Activated CD4-positive, alpha-beta T cell treated with anti-CD3 and anti-CD28 coated beads, Interleukin-2, amount 50 U/mL, for 16 hours (primary cell): ENCODE data around the gene CTNND2.

ENCODE experiments used
- DNase-seq: peaks from one replicate; pipeline ENCODE4 v3.0.0-alpha.2; 2020

Gene CTNND2

DNA sequence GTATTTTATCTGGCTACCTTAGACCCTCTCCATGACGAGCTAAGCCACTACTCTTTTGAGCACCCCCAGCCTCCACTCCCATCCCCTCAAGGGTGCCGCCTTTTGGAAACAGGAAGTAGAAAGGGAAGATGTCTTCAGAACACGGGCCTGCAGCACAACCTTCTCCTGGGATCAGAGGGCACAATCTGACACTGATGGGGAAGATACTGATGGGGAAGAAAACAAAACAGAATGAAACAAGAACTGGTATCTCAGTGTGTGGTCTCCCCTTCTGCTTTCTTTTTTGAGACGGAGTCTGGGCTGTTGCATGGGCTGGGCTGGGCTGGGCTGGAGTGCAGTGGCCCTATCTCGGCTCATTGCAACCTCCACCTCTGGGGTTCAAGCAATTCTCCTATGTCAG is 603.5 kb downstream of the CTNND2 start:
- DNase-seq, result no peak

DNA sequence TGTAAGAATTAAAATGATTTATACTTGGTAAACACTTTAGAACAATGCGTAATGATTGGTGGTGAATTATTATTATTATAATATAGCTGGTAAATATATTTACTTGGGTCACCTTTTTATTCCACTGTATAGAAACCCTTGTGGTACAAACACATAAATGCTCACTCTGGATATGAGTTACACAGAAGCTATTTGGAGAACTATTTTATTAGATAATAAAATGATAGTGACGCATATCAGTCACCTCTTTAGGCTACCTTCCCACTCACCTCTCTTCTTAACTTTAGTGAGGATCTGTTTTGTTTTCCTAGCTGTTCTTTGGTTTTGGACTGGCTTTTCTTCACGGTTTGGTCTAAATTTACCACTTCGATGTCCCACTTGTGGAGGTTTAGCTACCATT is 605.4 kb downstream of the CTNND2 start:
- DNase-seq, result no peak

DNA sequence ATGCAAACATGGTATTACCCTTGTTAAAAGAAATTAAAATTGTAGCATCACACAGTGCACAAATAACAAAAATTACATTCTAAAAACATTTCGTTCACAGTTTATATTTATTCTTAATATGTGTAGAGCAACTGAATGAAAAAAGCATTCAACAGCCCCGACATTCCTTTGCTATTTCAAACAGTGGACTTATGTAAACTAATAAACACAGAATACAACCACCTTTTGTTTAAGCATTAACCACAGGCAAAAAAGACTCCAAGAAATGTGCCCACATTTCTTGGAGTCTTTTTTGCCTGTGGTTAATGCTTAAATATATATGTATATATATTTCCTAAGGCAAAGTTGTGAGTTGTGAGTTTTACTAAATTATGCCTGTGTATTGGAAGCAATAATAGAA is 610.7 kb downstream of the CTNND2 start:
- DNase-seq, result no peak

DNA sequence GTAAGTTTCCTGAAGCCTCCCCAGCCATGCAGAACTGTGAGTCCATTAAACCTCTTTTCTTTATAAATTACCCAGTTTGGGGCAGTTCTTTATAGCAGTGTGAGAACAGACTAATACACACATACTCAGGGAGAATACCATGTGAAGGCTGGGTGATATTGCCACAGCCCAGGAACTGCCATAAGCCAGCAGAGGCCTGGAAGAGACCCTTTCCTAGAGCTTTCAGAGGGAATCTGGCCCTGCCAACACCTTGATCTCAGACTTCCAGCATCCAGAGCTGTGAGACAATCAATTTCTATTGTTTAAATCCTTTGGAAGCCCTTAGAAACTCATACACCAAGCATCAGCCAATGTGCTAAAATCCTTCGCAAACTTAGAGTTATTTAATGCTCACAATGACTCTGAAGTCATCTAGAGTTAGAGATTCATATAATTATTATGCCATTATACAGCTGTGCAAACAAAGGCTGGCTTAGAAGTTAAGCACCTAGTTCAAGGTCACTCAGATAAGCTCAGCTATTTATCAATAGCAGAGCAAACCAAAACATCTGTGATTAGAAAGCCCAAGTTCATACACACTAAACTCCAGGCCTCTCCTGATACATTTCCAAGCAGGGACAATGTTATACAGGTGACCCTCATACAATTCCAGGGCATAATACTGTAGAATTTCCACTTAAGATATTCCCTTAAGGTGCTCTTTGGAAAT is 611.4 kb downstream of the CTNND2 start:
- DNase-seq, result no peak

DNA sequence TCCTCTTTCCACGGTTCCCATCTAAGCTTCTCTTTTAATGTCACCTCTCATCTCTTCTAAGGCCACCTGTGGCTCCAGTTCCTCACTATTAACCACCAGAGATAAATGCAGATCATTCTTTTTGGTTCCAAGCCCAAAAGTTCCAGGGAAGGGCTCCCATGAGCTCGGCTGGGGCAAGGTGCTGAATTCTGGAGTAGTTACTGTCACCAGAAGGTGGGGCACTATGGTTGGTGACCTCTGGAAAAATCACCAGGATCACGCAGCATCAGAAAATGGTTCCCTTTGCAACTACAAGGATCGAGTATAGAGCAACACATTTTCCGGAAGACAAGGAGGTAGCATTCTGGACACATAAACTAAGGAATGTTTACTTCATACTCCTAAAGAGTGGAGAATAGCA is 614.5 kb downstream of the CTNND2 start:
- DNase-seq, result no peak

DNA sequence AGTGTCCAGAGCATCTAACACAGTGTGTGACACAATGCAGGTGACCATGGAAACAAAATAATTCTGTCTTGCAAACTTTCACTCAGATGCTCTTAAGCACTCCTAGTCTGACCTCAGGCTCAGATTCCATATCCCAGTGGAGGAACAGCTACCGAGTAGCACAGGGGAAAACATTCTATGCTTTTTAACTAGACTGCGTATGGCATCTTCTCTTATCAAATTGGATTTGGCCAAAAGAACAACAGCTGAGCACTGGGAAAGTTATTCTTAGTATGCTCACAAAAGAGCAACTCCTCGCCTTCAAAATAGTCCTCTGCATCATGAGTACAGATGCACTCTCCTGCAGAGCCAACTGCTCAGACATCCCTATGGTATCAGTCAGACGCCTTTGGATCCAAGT is 615.0 kb downstream of the CTNND2 start:
- no peak for DNase-seq

DNA sequence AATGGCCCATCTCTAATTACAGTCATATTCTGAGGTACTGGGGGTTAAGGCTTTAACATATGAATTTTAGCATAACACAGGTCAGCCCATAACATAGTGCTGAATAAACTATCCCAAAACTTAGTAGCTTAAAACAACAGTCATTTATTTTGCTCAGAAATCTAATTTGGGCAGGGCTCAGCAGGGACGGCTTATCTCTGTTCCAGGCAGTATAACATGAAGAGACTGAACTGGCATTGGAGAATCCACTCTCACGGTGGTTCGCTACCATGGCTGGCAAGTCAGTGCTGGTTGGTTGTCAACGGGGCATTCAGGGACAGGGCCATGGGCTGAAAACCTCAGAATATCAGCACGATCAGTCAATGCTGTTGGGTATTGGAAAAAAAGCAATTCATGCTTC is 622.4 kb downstream of the CTNND2 start:
- no peak for DNase-seq

DNA sequence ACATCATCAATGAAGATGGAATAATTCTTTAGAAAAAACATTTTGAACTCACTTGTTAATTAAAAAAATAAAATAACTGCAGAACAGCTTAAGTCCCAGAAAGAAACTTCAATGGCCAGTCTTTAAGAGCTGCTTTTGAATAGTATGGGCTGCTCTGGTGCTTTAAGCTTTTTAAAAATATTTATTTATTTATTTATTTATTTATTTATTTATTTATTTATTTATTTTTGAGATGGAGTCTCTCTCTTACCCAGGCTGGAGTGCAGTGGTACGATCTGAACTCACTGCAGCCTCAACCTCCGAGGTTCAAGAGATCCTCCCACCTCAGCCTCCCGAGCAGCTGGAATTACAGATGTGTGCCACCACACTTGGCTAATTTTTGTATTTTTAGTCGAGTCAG is 626.9 kb downstream of the CTNND2 start:
- no peak for DNase-seq

DNA sequence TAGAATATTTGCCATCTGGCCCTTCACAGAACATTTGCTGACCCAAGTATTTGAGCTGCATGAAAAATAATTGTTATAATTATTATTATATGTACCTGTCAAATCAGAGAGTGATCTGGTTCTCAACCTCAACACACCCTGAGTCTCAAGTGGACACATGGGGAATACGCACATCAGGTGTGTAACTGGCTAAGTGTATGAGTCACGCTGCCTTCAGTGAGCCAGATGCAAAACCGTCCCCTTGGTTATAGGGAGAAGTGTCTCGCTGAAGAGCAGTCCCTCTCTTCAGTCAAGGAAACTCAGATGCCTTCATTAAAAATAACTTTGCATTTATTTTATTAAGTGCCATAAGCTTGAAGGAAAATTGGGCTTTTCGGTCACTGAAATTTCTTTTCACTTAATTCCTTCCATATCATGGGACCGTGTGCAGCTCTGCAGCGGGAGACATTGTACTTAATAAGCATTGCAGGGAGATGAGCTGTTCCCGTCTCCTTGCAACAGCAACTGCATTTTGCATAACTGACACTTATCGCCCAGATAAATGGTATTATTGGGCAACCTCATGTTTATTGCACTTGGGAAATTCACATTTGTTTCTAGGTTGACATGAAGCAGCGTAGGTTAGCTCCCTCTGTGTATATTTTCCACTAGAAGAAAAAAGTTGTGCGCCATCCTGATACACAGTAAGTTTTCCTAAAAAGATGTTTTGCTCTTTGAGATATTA is 630.9 kb downstream of the CTNND2 start:
- no peak for DNase-seq

DNA sequence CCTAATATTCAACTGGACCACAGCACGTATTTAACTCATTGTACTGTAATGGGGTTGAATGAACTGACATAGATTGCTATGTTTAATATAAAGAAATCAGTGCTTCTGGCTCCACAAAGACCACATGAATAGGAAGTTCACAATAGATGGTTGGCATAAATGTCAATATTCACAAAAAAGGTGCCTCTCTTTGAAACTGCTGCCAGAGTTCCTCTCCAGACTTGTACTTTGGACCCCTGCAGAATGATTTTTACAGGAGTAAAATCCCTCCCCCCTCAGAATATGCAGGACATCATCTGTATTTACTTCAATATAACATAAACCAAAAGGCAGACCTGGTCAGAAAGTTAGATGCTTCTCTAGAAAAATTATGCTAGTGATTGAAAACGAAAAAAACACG is 634.7 kb downstream of the CTNND2 start:
- DNase-seq, result no peak

DNA sequence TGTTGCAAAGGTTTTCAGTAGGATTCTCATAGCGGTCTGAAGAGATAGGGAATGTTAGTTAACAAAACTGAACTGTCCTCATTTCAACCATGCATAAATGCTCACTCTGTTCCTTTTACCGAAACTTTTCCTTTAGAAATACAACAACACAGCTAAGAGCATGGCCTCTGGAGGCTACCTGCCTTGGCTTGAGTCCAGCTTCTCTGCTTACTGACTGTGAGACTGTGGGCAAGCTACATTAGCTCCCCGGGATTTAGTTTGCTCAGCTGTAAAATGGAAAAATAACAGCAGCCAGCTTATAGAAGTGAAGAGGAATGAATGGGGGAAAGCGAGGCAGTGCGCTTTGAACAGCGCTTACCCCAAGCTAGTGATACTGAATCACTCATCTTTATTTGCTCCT is 635.4 kb downstream of the CTNND2 start:
- no peak for DNase-seq

DNA sequence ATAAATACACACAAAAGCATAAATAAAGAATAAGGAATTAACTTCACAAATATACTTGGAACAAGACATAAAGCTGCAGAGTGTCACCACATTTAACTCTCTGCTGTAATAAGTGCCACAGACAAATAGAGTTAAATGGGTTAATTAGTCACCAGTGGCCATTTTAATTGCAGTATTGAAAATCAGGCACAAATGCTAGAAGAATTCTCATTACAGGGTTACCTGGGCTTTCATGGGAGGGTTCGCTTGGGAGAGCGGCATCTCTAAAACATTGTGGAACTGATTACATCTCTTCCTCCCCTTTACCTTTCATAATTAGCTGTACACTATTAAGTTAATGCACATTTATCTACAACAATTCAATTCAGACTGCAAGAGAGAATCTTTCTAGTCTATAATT is 637.9 kb downstream of the CTNND2 start:
- DNase-seq, result no peak

DNA sequence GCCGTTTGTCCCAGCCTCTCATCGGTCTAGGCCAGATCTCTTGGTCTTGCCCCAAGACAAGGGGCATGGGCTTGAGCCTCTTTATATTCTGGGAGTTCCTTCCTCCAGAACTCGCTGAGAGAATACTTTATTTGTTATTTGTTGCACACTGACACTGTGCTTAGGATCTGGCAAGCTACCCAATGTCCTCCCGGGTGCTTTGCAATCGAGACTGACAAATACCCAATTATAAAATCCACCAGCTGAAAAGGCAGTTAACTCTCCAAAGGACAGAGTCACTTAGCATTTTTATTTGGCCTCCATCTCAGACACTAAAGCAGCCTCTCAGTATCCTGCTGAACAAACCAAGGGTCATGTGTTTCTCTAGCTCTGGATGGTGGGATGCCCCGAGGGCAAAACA is 643.0 kb downstream of the CTNND2 start:
- DNase-seq, result no peak

DNA sequence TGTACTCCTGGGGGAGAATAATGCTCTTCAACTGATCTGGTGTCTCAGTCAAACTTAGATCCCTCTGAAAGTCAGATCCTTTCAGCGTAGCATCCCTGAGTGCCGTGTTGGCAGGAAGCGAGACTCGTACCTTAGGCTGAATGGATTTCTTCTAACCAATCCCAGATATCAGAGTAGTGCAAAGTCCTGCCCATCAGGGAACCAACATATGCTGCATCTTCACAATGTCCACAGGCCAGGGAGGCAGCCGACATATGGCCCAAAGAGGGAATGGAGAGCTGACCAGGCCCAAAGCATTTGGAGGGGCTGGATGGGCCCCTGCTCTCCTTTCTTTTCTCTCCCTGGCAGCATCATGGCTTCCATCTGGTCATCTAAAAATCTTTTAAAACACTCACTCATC is 646.2 kb downstream of the CTNND2 start:
- no peak for DNase-seq

DNA sequence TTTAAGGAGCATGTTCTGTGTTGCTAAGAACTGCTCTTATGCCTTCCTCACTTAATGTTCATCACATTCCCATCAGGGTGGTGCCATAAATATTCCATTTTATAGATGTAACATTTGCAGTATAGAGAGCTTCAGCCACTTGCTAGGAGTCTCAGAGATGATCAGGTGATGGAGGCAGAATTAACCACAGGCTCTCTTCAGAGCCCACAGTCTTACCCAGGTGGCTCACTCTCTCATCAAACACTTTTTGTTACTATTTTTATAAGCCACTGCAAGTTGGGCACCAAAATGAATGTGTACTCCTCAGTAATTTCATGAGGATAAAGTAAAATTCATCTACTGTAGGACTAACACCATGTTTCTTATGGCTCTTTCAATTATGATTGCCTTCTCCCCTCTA is 651.7 kb downstream of the CTNND2 start:
- DNase-seq, result no peak

DNA sequence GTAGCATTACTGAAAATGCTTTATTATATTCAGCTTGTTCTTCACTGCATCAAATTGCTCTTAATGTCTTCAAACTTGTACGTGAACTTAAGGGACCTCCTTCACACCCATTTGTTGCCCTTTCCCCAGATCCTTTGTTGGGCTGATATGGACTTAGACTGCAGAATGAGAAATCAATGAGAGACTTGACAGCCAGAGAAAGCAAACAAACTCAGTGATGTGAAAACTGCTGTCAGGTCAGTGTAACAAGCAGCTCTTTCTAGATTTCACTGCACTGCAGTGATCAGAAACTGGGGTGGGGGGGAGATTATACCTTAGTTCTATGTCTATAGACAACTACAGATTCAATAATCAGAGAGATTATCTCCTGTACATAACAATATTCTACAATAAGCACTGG is 652.2 kb downstream of the CTNND2 start:
- DNase-seq, result no peak

DNA sequence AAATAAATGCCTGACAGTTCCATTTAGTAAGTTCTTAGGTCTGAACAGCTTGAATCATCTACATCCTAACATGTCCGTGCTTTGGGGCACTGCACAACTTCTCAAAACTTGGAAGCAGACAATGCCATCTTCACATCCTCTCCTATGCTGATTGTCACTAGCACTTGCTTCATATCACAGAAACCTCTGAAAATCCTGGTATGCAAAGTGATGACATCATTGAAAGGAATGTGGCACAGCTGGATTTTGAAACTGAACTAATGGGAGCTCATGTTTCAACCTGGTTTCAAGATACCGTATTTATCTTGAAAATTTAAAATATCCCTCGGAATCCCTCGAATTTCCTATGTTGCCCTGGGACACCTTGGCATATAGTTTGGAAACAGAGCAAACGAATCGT is 653.0 kb downstream of the CTNND2 start:
- no peak for DNase-seq

DNA sequence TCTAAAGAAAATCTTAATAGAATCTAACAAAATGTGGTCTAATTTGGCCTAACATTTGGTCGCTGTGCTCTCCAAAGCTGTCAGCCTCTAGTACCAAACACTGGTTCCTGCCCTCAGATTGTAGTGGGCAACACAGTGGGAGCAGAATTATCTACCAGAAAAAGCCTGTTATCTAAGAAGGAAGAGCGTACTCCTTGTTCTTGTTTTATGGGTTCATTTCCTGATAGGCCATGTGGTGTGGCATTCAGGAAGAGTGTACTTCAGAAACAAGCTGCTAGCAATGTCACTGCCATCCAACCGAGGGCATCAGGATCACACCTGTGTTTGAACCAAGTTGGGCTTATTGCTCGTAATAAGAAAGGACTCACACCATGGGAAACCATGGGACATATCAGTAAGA is 655.3 kb downstream of the CTNND2 start:
- no peak for DNase-seq

DNA sequence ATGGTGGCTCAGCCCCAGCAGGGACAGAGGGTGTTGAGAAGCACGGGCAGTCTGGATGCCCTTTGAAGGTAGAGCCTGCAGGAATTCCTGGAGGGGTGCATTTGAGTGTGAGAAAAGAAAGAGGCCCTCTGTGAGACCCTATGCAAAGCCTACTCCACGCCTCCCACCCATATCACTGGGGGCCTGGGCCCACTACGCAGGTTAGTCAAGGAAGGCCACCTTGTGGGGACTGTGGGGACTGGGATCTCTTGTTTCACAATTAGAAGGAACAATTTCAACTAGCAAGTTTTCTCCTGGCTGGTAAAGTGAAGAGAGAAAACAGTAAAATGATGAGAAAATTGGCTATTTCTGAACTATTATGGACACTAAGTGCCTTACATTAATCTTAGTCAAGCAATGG is 657.0 kb downstream of the CTNND2 start:
- no peak for DNase-seq

DNA sequence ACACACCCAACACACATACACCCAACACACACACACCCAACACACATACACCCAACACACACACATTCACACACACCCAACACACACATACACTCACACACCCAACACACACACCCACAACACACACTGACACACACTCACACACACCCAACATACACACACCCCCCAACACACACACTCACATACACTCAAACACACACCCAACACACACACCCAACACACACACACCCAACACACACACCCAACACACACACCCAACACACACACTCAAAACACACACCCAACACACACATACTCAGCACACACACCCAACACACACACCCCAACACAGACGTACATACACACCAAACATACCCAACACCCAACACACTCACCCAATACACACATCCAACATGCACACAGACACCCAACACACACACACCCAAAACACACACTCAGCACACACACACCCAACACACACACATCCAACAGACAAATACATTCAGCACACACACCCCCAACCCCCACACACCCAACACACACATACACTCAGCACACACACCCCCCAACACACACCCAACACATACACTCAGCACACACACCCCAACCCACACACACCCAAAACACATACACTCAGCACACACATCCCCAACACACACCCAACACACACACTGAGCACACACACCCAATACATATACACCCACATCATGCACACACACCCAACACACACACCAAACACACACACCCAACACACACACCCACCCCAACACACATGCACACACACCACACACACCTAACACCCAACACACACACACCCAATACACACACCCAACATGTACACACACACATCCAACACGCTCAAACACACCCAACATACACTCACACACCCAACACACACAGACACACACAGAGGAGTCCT is 663.7 kb downstream of the CTNND2 start:
- no peak for DNase-seq

DNA sequence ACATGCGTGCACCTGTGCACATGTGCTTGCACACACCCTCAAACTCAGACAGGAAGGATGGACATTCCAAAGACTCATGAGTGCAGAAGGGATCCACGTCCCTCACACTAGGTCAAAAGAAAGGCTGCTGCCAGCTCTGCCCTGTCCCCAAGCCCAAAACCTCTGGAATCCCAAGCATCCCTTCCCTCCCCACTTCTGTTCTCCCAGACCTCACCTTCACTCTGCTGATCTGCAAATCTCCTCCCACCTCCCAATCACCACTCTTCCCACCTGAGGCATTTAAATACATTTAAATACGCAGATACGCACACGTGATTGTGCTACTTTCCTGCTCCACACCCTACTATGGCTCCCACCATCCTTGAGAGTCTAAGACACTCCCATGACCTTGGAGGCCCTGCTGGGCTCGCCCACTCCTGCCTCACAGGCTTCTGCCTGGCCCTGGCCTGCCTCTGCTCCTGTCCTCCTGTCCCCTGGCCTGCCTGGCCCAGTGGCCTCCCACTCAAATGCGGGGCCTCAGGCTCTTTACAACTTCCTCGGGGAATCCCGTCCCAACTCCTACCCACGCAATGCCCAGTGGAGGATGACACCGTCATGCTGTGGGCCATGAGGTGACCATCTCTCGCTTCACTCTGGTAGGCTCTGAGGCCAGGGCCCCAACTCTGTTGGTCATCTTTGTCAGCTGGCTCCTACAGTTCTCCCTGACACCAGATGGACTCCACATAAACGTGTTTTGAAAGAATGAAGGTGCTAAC is 664.8 kb downstream of the CTNND2 start:
- no peak for DNase-seq

DNA sequence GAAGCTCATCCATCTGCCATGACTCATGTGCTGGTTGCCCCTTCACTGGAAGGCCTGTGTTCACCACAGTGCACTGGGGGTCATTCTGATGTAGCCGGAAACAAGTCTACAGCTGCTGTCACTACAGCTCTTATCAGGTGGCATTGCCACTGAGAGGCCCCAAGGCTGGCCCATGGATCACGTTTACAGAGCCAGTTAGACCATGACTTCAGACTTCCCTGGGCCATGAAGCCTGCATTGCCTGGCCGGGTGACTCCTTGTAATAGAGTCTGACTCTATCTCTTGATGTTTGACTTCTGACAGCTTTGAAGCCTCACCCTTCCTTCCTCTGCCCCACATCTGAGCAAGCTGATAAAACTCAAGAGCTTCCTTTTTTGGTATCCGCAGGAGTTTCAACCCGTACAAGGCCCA is 669.7 kb downstream of the CTNND2 start:
- DNase-seq, result no peak

DNA sequence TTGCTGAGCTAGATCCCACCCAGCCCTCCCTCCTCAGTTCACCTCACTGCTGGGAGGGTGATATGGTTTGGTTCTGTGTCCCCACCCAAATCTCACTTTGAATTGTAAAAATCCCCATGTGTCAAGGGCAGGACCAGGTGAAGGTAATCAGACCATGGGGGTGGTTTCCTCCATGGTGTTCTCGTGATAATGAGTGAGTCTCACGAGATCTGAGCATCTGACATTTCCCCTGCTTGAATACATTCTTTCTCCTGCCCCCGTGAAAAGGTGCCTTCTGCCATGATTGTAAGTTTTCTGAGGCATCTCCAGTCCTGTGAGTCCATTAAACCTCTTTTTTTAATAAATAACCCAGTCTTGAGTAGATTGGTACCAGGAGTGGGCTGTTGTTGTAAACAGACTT is 673.4 kb downstream of the CTNND2 start:
- DNase-seq, result no peak
